ENCODE results near the gene ATP8A1. TPM values are rescaled to one million over a fixed set of nuclear protein-coding genes. Genes with fewer than 3 reads are reported as not detected.
"Not testable (repeated sequence)": the region's sequence is repeated elsewhere in the genome, so short reads cannot be mapped to it uniquely, and the experiment has no call there.

ATP8A1 gene
- total RNA-seq, 4 donors from 2014 or later = 4.9 to 13.8 (median 5.2) TPM

- 100% methylated on average over 1 of the region's 1 CpG for WGBS, 2 donors
- TF ChIP-seq, protein P1, sequence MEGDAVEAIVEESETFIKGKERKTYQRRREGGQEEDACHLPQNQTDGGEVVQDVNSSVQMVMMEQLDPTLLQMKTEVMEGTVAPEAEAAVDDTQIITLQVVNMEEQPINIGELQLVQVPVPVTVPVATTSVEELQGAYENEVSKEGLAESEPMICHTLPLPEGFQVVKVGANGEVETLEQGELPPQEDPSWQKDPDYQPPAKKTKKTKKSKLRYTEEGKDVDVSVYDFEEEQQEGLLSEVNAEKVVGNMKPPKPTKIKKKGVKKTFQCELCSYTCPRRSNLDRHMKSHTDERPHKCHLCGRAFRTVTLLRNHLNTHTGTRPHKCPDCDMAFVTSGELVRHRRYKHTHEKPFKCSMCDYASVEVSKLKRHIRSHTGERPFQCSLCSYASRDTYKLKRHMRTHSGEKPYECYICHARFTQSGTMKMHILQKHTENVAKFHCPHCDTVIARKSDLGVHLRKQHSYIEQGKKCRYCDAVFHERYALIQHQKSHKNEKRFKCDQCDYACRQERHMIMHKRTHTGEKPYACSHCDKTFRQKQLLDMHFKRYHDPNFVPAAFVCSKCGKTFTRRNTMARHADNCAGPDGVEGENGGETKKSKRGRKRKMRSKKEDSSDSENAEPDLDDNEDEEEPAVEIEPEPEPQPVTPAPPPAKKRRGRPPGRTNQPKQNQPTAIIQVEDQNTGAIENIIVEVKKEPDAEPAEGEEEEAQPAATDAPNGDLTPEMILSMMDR (IDR thresholded peaks at IDR 0.05) = no peak
- no peak for TF ChIP-seq POLR2A (IDR thresholded peaks at IDR 0.05)
- DNase-seq (ENCODE audit: low spot score in 2 of 2) = no peak
- H3K4me3 ChIP-seq (ENCODE audit: low read depth, poor library complexity, severe bottlenecking) = no peak overlapping the region
- intact Hi-C loops (cut with DNase I; ENCODE audit: low total_unique reads) = no loop called here
Measured at GRCh38 chr4:42385516-42385915, 271.4 kb downstream of the ATP8A1 start.

- intact Hi-C loops (cut with DNase I; ENCODE audit: low total_unique reads) = no loop called here
- H3K4me3 ChIP-seq (ENCODE audit: low read depth, poor library complexity, severe bottlenecking) = no peak overlapping the region
- WGBS, 2 donors = 83 to 85% methylated on average over 2 of the region's 2 CpGs
- TF ChIP-seq, protein P1 (IDR thresholded peaks at IDR 0.05) = no peak
- no peak for TF ChIP-seq POLR2A (IDR thresholded peaks at IDR 0.05)
- no peak for DNase-seq (ENCODE audit: low spot score in 2 of 2)
Measured at GRCh38 chr4:42381666-42382065, 275.2 kb downstream of the ATP8A1 start.

GRCh38 chr4:42377497-42377896 is 279.4 kb downstream of the ATP8A1 start:
- H3K4me3 ChIP-seq (ENCODE audit: low read depth, poor library complexity, severe bottlenecking) = no peak overlapping the region
- no peak for DNase-seq (ENCODE audit: low spot score in 2 of 2)
- TF ChIP-seq, protein P1 (IDR thresholded peaks at IDR 0.05) = no peak
- TF ChIP-seq POLR2A (IDR thresholded peaks at IDR 0.05) = no peak
- intact Hi-C loops (cut with DNase I; ENCODE audit: low total_unique reads) = no loop called here
- WGBS, 2 donors = 86 to 92% methylated on average over 4 of the region's 4 CpGs

GRCh38 chr4:42372303-42372702 is 284.6 kb downstream of the ATP8A1 start:
- H3K4me3 ChIP-seq (ENCODE audit: low read depth, poor library complexity, severe bottlenecking); intact Hi-C loops (cut with DNase I; ENCODE audit: low total_unique reads); DNase-seq (ENCODE audit: low spot score in 2 of 2): not testable (repeated sequence)
- WGBS, 2 donors = 96% methylated on average over 6 of the region's 6 CpGs

DNA sequence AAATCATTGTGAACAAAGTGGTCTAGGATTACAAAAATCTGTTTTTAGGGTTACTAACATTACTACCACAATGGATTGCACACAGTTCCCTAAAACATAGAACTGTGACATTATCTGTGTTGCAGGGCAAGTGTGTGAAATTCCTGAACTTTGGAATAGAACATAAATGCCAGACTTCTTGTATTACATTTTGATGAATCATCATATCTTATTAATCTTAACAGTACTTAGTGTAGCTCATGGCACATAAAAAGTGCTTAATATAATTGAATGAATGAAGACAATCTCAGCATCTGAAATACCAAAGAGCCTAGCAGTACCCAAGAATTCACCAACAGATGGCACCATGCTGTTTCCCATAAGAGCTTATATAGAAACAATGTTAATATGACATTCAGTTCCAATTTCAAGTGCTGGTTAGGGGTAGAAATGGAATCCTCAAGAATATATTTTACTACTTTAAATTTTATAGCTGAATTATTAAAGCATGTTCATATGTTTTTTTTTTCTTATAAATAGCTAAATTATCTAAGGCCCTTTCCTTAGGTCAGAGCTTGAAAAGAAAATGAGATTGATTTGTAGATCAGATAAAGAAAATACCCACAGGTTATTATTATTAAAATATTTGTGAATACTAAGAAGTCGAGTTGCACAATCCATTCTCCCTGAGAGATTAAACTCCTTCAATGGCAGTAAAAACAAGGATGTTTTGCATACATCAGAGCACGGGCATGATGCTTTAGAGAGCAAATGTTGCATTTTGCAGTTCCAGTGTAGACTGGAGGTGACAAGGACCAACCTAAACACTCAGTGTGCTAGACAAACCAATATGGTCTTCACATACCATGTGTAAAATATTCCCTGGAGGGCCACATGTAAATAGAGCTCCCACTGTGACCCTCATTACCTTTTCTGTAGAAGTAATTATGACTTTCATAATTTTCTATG is 285.3 kb downstream of the ATP8A1 start:
- no peak for DNase-seq (ENCODE audit: low spot score in 2 of 2)
- TF ChIP-seq, protein P1 (IDR thresholded peaks at IDR 0.05) = no peak
- TF ChIP-seq POLR2A (IDR thresholded peaks at IDR 0.05) = no peak
- 37 to 49% methylated on average over 2 of the region's 2 CpGs for WGBS, 2 donors
- no peak overlapping the region for H3K4me3 ChIP-seq (ENCODE audit: low read depth, poor library complexity, severe bottlenecking)
- intact Hi-C loops (cut with DNase I; ENCODE audit: low total_unique reads) = no loop called here

DNA sequence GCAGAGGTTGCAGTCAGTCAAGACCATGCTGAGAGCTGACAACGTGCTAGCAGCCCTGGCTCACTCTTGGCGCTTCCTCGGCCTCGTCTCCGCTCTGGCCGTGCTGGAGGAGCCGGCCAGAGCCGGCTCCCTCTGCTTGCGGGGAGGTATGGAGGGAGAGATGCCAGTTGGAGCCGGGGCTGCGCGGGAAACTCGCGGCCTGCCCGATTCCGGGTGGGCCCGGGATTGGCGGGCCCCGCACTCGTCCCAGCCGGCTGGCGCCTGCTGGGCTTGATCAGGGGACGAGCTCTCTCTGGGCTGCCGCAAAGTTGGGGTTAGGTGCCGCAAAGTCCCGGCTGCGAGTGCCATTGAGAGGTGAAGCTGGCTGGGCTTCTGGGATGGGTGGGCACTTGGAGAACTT is 287.4 kb downstream of the ATP8A1 start:
- intact Hi-C loops (cut with DNase I; ENCODE audit: low total_unique reads) = no loop called here
- no peak for TF ChIP-seq POLR2A (IDR thresholded peaks at IDR 0.05)
- TF ChIP-seq, protein P1 (IDR thresholded peaks at IDR 0.05) = no peak
- WGBS, 2 donors = 94 to 95% methylated on average over 27 of the region's 27 CpGs
- no peak overlapping the region for H3K4me3 ChIP-seq (ENCODE audit: low read depth, poor library complexity, severe bottlenecking)
- no peak for DNase-seq (ENCODE audit: low spot score in 2 of 2)
